NT2/D1 (cell line): ENCODE data around the gene WFS1.

Experiments
- SUZ12 ChIP-seq: IDR thresholded peaks from 2 replicates; pipeline ENCODE4 v1.6.1; 2011; ENCODE audit not compliant: insufficient read length, insufficient read depth; ENCODE audit errors: extremely low read depth
- YY1 ChIP-seq: IDR thresholded peaks from 2 replicates; pipeline ENCODE4 v1.6.1; 2011; ENCODE audit not compliant: insufficient read length, insufficient read depth

DNA sequence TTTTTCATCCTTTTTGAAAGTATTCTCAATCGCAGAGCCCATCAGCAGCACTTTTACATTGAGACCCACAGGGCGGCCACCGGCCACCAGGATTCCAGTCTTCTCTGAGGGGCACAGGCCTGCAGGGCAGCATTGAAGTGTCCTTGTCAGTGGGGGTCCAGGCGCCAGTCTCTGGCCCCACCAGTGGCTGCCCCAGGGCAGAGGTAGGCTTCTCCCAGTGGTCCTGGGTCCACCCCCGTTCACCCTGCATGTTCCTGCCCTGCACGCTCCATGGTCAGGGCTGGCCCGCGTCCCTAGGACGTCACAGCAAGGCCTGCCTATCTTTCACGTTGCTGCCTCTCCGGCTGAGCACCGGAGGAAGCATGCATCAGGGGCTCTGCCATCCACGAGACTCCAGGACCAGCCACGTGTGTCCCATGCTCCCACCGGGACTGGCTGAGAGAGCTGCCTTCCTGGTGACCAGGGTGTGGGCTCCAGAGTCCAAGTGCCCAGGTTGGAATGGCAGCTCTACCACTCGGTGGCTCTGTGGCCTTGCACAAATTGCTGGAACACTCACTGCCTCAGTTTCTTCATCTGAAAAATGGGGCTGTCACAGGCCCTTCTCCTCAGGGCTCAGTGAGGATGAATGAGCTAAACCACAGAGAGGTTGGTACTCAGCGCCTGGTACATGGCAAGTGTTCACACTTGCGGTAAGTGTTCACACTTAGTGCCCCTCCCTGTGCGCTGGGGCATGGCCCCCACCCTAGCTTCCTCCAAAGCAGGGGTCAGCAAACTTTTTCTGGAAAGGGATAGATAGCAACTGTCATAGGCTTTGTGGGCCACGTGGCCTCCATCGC is 38.6 kb upstream of the WFS1 start:
- TF ChIP-seq YY1 (no peak), SUZ12 (no peak)
